Measurements from ENCODE around the gene EBI3. TPM values are rescaled to one million over a fixed set of nuclear protein-coding genes. Genes with fewer than 3 reads are reported as not detected.
"Not testable (repeated sequence)": the region's sequence is repeated elsewhere in the genome, so short reads cannot be mapped to it uniquely, and the experiment has no call there.

EBI3 gene
- total and polyA plus RNA-seq, 12 donors, result 0.44 to 18.0 (median 6.2) TPM

DNA sequence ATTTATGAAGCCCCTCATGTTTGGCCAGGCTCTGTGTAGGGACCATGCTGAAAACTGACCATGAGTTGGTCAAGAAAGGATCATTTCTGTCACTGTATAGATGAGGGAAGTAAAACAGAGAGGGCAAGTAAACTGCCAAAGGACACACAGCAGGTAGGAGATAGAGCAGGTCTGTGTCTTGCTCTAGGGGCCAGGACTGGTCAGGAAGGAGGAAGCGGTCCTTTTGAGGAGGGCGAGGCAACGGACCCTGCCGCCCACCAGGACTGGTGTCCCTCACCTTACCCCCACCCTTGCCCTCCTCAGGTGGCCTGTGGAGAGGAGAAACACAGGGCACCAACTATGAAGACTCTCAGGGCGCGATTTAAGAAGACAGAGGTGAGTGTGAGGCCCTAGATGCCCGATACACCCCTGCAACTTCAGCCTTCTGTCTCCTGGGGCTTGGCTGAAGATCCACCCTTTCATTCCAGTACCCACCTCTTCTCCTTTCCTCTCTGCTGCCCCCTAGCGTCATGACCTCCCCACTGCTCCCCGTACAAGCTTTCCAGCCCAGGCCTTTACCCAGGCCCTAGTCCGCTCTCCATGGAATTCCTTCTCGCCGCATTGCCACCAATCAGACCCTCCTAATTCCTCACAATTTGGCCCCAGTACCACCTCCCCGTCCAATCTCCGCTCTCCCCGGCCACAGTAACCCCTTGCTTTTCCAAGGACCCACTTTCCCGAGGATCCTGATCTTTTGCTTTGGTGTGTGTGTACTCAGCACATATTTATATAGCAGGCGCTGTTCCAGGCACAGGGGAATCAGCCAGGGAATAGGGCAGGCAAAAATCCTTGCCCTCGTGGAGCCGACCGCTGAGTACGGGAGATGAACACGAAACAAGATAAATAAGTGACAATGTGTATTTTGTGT, 43.0 kb upstream of the EBI3 start:
- Histone ChIP-seq H3K9me3 (replicated peaks in 1 of 3) (no peaks in the 10 kb centered on the region), H3K27ac (no peak overlapping the region), H3K4me1 (replicated peaks in 1 of 2) (peaks cover 9 to 14% of the 10 kb centered on the region in 2 donors), H3K36me3 (replicated peaks in 1 of 2) (no peaks in the 10 kb centered on the region), H3K27me3 (no peaks in the 10 kb centered on the region), H3K4me3 (no peak overlapping the region)
- 28 to 35% (median 29%) methylated on average over 22 of the region's 22 CpGs for WGBS, 4 donors
- DNase-seq, result peak; percentile 81 to 89 (median 83)
- intact Hi-C loops (cut with DNase I), result loop anchor here in 1 of 2 donors (5.0 kb wide), 1 partner anchor 34 kb away; the partner anchor contains the start of gene CREB3L3
- TF ChIP-seq, protein P1, sequence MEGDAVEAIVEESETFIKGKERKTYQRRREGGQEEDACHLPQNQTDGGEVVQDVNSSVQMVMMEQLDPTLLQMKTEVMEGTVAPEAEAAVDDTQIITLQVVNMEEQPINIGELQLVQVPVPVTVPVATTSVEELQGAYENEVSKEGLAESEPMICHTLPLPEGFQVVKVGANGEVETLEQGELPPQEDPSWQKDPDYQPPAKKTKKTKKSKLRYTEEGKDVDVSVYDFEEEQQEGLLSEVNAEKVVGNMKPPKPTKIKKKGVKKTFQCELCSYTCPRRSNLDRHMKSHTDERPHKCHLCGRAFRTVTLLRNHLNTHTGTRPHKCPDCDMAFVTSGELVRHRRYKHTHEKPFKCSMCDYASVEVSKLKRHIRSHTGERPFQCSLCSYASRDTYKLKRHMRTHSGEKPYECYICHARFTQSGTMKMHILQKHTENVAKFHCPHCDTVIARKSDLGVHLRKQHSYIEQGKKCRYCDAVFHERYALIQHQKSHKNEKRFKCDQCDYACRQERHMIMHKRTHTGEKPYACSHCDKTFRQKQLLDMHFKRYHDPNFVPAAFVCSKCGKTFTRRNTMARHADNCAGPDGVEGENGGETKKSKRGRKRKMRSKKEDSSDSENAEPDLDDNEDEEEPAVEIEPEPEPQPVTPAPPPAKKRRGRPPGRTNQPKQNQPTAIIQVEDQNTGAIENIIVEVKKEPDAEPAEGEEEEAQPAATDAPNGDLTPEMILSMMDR (IDR thresholded peaks at IDR 0.05), result peak; percentile 70 to 89 (median 78)
- TF ChIP-seq POLR2A (IDR thresholded peaks at IDR 0.05), result no peak

DNA sequence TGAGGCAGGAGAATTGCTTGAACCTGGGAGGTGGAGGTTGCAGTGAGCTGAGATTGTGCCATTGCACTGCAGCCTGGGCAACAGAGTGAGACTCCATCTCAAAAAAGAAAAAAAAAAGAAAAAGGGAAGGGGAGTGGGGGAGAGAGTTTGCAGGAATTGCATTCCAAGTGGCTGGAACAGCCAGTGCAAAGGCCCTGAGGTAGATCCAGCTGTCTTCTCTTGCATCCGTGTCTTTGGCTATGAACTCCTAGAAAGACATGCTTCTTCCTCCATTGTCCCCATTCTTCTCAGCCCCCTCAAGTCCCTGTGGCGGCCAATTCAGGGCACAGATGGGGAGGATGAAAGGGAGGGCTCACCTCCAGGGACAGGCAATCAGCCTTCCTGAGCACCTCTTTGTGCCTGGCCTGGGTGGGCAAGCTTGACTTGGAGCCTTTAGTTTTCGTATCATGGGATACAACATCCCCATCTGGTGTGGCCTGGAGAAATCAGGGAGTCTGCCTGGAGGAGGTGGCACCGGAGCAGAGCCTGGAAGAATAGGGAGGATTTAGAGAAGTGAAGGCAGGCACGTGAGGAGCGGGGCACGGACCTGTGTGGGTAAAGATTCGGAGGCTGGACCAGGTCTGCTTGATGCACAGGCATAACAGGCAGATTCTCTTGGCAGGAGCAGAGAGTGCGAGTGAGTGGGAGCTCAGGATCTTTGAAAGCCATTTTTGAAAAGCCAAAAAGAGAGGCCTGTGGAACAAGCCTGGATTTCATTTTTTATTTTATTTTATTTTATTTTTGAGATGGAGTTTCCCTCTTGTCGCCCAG, 41.8 kb upstream of the EBI3 start:
- intact Hi-C loops (cut with DNase I), result loop anchor here in 1 of 2 donors (5.0 kb wide), 1 partner anchor 35 kb away; the partner anchor contains the start of gene CREB3L3
- H3K9me3 ChIP-seq (replicated peaks in 1 of 3), result no peaks in the 10 kb centered on the region
- H3K27ac ChIP-seq, result no peak overlapping the region
- TF ChIP-seq POLR2A (IDR thresholded peaks at IDR 0.05), result no peak
- TF ChIP-seq, protein P1 (IDR thresholded peaks at IDR 0.05), result no peak
- peaks cover 7 to 9% of the 10 kb centered on the region in 2 donors for H3K4me1 ChIP-seq (replicated peaks in 1 of 2)
- no peak for DNase-seq
- H3K4me3 ChIP-seq, result no peak overlapping the region
- no peaks in the 10 kb centered on the region for H3K36me3 ChIP-seq (replicated peaks in 1 of 2)
- H3K27me3 ChIP-seq, result no peaks in the 10 kb centered on the region
- 78 to 87% (median 83%) methylated on average over 10 of the region's 10 CpGs for WGBS, 4 donors

DNA sequence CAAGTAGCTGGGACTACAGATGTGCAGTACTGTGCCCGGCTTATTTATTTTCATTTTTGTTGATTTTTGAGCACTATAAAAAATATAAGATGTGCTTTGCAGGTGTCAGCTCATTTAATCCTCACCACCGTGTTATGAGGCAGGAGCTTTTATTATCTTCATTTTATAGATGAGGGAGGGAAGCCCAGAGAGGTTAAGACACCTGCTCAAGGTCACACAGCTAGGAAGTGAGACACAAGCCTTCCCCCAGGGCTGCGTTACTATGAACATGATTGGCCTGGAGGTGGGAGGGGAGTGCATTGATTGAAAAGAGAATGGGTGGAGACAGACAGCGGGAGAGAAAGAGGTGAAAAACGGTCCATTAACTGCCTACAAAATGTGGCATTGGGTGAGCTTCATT, 39.7 kb upstream of the EBI3 start:
- intact Hi-C loops (cut with DNase I), result loop anchor here in 1 of 2 donors (5.0 kb wide), 1 partner anchor 37 kb away; the partner anchor contains the start of gene CREB3L3
- peaks cover 6% of the 10 kb centered on the region for H3K27me3 ChIP-seq
- WGBS, 4 donors, result 67 to 73% (median 72%) methylated on average over 5 of the region's 5 CpGs
- TF ChIP-seq POLR2A (IDR thresholded peaks at IDR 0.05), result no peak
- TF ChIP-seq, protein P1 (IDR thresholded peaks at IDR 0.05), result no peak
- no peak overlapping the region for H3K4me3 ChIP-seq
- no peaks in the 10 kb centered on the region for H3K36me3 ChIP-seq (replicated peaks in 1 of 2)
- no peaks in the 10 kb centered on the region for H3K9me3 ChIP-seq (replicated peaks in 1 of 3)
- H3K4me1 ChIP-seq (replicated peaks in 1 of 2), result no peaks in the 10 kb centered on the region
- DNase-seq, result no peak
- H3K27ac ChIP-seq, result no peak overlapping the region

DNA sequence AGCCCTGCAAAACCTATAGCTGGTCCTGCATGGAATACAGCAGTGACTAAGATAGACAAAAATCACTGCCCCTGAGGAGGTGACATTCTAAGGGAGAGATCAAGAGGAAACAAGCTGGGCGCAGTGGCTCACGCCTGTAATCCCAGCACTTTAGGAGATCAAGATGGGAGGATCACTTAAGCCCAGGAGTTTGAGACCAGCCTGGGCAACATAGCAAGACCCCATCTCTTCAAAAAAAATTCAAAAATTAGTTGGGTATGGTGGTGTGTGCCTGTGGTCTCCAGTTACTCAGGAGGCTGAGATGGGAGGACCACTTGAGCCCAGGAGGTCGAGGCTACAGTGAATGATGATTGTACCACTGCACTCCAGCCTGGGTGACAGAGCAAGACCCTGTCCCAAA, 36.8 kb upstream of the EBI3 start:
- WGBS, 4 donors, result 88 to 93% (median 92%) methylated on average over 3 of the region's 3 CpGs
- H3K27me3 ChIP-seq, result peaks cover 33% of the 10 kb centered on the region
- H3K27ac ChIP-seq; H3K9me3 ChIP-seq (replicated peaks in 1 of 3); H3K36me3 ChIP-seq (replicated peaks in 1 of 2); H3K4me3 ChIP-seq; H3K4me1 ChIP-seq (replicated peaks in 1 of 2); DNase-seq; intact Hi-C loops (cut with DNase I): not testable (repeated sequence)

Data from adrenal gland (tissue), 12 donors.